ENCODE data around the gene NAT14. TPM values are rescaled to one million over a fixed set of nuclear protein-coding genes. Genes with fewer than 3 reads are reported as not detected.

NAT14 gene
- total RNA-seq, 2 experiments from 2014 or later, result 28.3 to 29.1 TPM

DNA sequence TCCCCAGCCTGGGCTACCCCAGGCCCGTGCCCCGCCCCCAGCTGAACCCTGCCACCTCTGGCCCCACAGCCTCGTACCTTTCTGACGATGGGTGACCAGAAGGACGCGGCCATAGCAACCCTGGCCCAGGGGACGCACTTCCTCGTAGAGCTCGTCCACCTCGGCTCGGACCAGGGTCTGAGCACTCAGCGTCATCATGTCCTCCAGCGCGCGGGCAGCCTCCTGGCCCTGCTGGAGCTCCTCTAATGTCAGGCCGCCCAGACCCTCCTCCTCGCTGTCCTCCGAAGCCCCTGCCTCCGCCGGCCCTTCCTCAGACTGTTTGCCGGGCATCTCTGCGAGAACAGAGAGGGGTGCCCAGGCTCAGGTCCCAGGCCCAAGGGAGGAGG is 51.0 kb downstream of the NAT14 start:
- H3K9me2 ChIP-seq (ENCODE audit: insufficient read depth, low read length), result no peaks in the 10 kb centered on the region
- BruUV-seq (replicated peaks), result no TSS peak
- TF ChIP-seq EZH2phosphoT487 (IDR thresholded peaks at IDR 0.05; ENCODE audit: borderline replicate concordance, low read depth, low read length), result no peak
- TF ChIP-seq, protein P1, sequence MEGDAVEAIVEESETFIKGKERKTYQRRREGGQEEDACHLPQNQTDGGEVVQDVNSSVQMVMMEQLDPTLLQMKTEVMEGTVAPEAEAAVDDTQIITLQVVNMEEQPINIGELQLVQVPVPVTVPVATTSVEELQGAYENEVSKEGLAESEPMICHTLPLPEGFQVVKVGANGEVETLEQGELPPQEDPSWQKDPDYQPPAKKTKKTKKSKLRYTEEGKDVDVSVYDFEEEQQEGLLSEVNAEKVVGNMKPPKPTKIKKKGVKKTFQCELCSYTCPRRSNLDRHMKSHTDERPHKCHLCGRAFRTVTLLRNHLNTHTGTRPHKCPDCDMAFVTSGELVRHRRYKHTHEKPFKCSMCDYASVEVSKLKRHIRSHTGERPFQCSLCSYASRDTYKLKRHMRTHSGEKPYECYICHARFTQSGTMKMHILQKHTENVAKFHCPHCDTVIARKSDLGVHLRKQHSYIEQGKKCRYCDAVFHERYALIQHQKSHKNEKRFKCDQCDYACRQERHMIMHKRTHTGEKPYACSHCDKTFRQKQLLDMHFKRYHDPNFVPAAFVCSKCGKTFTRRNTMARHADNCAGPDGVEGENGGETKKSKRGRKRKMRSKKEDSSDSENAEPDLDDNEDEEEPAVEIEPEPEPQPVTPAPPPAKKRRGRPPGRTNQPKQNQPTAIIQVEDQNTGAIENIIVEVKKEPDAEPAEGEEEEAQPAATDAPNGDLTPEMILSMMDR (conservative IDR thresholded peaks at IDR 0.05; ENCODE audit: low read length), result no peak
- ChIA-PET POLR2A (interaction anchor here (0.6 kb wide), 1 partner anchor 24 kb away, joined by 3 read pairs; no protein-coding TSS in a partner anchor), CTCF (ENCODE audit: unreplicated experiment) (no interaction called here)
- no peaks in the 10 kb centered on the region for H3K9me3 ChIP-seq (ENCODE audit: low read length)
- H3K4me2 ChIP-seq (ENCODE audit: low read length), result no peak overlapping the region
- no peaks in the 10 kb centered on the region for H3K36me3 ChIP-seq (ENCODE audit: insufficient read depth, low read length)
- intact Hi-C loops (cut with micrococcal nuclease; ENCODE audit: unreplicated experiment), result no loop called here
- no peak overlapping the region for H3K27ac ChIP-seq (ENCODE audit: low read depth, low read length, poor library complexity, severe bottlenecking)
- H2AFZ ChIP-seq (ENCODE audit: low read length), result no peak overlapping the region
- H3K4me1 ChIP-seq (ENCODE audit: insufficient read depth, low read length, poor library complexity, severe bottlenecking), result no peaks in the 10 kb centered on the region
- H3K4me3 ChIP-seq (ENCODE audit: low read depth, low read length, poor library complexity, severe bottlenecking), result no peak overlapping the region
- no peaks in the 10 kb centered on the region for H3K79me2 ChIP-seq (ENCODE audit: insufficient read depth, low read depth, low read length)
- H4K20me1 ChIP-seq (ENCODE audit: insufficient read depth, low read length), result no peaks in the 10 kb centered on the region
- no peak for DNase-seq (ENCODE audit: low spot score)

DNA sequence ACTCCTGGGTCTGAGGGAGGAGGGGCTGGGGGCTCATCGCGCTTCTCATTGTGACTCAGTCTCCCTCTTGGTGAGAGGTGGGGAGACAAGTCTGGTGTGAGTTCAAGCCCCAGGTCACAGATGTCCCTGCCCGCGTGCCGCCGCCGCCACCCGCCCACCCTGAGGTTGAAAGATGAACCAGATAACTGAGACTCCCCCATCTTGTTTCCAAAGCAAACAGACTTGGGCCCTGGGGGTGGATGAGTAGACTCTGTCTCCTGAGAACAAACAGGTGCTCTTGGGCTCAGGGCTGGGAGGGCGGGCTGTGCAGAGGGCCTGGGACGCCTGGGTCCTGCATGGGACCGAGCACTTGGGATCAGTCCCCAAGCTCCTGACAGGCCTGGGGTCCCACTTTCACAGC is 51.4 kb downstream of the NAT14 start:
- no peaks in the 10 kb centered on the region for H3K9me2 ChIP-seq (ENCODE audit: insufficient read depth, low read length)
- H3K27ac ChIP-seq (ENCODE audit: low read depth, low read length, poor library complexity, severe bottlenecking), result no peak overlapping the region
- no TSS peak for BruUV-seq (replicated peaks)
- H3K9me3 ChIP-seq (ENCODE audit: low read length), result no peaks in the 10 kb centered on the region
- ChIA-PET CTCF (ENCODE audit: unreplicated experiment) (no interaction called here), POLR2A (interaction anchor here (0.6 kb wide), 1 partner anchor 24 kb away, joined by 3 read pairs; no protein-coding TSS in a partner anchor)
- no peak overlapping the region for H3K4me3 ChIP-seq (ENCODE audit: low read depth, low read length, poor library complexity, severe bottlenecking)
- H3K79me2 ChIP-seq (ENCODE audit: insufficient read depth, low read depth, low read length), result no peaks in the 10 kb centered on the region
- TF ChIP-seq EZH2phosphoT487 (IDR thresholded peaks at IDR 0.05; ENCODE audit: borderline replicate concordance, low read depth, low read length), result no peak
- TF ChIP-seq, protein P1 (conservative IDR thresholded peaks at IDR 0.05; ENCODE audit: low read length), result no peak
- H4K20me1 ChIP-seq (ENCODE audit: insufficient read depth, low read length), result no peaks in the 10 kb centered on the region
- no peak overlapping the region for H2AFZ ChIP-seq (ENCODE audit: low read length)
- H3K4me2 ChIP-seq (ENCODE audit: low read length), result no peak overlapping the region
- no peaks in the 10 kb centered on the region for H3K36me3 ChIP-seq (ENCODE audit: insufficient read depth, low read length)
- DNase-seq (ENCODE audit: low spot score), result no peak
- H3K4me1 ChIP-seq (ENCODE audit: insufficient read depth, low read length, poor library complexity, severe bottlenecking), result no peaks in the 10 kb centered on the region
- intact Hi-C loops (cut with micrococcal nuclease; ENCODE audit: unreplicated experiment), result no loop called here

Other genes starting within 250 kb of the NAT14 start
- 82.0 and 89.6 TPM in 2 replicates for gene PPP6R1, start 226.2 kb upstream of the NAT14 start, total RNA-seq (2014; rRNA removed; shearing (Covaris generic))
- 156 and 161 TPM in 2 replicates for gene PPP6R1, start 226.2 kb upstream of the NAT14 start, total RNA-seq (2022)
- gene HSPBP1, start 205.1 kb upstream of the NAT14 start, total RNA-seq (2014; rRNA removed; shearing (Covaris generic)), result 41.3 and 50.5 TPM in 2 replicates
- gene HSPBP1, start 205.1 kb upstream of the NAT14 start, total RNA-seq (2022), result 31.9 and 38.7 TPM in 2 replicates
- 15.9 and 16.1 TPM in 2 replicates for gene BRSK1, start 201.2 kb upstream of the NAT14 start, total RNA-seq (2014; rRNA removed; shearing (Covaris generic))
- 23.9 and 25.7 TPM in 2 replicates for gene BRSK1, start 201.2 kb upstream of the NAT14 start, total RNA-seq (2022)
- gene TMEM150B, start 159.8 kb upstream of the NAT14 start, total RNA-seq (2014; rRNA removed; shearing (Covaris generic)), result not detected in 2 replicates
- gene TMEM150B, start 159.8 kb upstream of the NAT14 start, total RNA-seq (2022), result not detected in 2 replicates
- gene KMT5C, start 145.3 kb upstream of the NAT14 start, total RNA-seq (2014; rRNA removed; shearing (Covaris generic)), result 21.2 and 22.8 TPM in 2 replicates
- gene KMT5C, start 145.3 kb upstream of the NAT14 start, total RNA-seq (2022), result 36.1 and 43.4 TPM in 2 replicates
- not detected in 2 replicates for gene COX6B2, start 130.5 kb upstream of the NAT14 start, total RNA-seq (2014; rRNA removed; shearing (Covaris generic))
- gene COX6B2, start 130.5 kb upstream of the NAT14 start, total RNA-seq (2022), result not detected in 2 replicates
- not detected in 2 replicates for gene GARIN5B, start 121.9 kb upstream of the NAT14 start, total RNA-seq (2014; rRNA removed; shearing (Covaris generic))
- gene GARIN5B, start 121.9 kb upstream of the NAT14 start, total RNA-seq (2022), result not detected in 2 replicates
- 0.32 TPM in 1 of 2 replicates, not detected in the other for gene IL11, start 114.7 kb upstream of the NAT14 start, total RNA-seq (2014; rRNA removed; shearing (Covaris generic))
- gene IL11, start 114.7 kb upstream of the NAT14 start, total RNA-seq (2022), result 0.46 and 0.55 TPM in 2 replicates
- gene TMEM190, start 108.4 kb upstream of the NAT14 start, total RNA-seq (2014; rRNA removed; shearing (Covaris generic)), result not detected in 2 replicates
- gene TMEM190, start 108.4 kb upstream of the NAT14 start, total RNA-seq (2022), result not detected in 2 replicates
- 2.6 and 2.7 TPM in 2 replicates for gene TMEM238, start 100.9 kb upstream of the NAT14 start, total RNA-seq (2014; rRNA removed; shearing (Covaris generic))
- 6.5 and 7.1 TPM in 2 replicates for gene TMEM238, start 100.9 kb upstream of the NAT14 start, total RNA-seq (2022)
- 847 and 872 TPM in 2 replicates for gene RPL28, start 99.3 kb upstream of the NAT14 start, total RNA-seq (2014; rRNA removed; shearing (Covaris generic))
- 2,656 and 3,234 TPM in 2 replicates for gene RPL28, start 99.3 kb upstream of the NAT14 start, total RNA-seq (2022)
- 682 and 848 TPM in 2 replicates for gene UBE2S, start 77.4 kb upstream of the NAT14 start, total RNA-seq (2014; rRNA removed; shearing (Covaris generic))
- gene UBE2S, start 77.4 kb upstream of the NAT14 start, total RNA-seq (2022), result 285 and 321 TPM in 2 replicates
- gene SHISA7, start 41.9 kb upstream of the NAT14 start, total RNA-seq (2014; rRNA removed; shearing (Covaris generic)), result not detected in 2 replicates
- gene SHISA7, start 41.9 kb upstream of the NAT14 start, total RNA-seq (2022), result not detected in 2 replicates
- gene ISOC2, start 23.5 kb upstream of the NAT14 start, total RNA-seq (2014; rRNA removed; shearing (Covaris generic)), result 89.5 and 115 TPM in 2 replicates
- 37.0 and 37.7 TPM in 2 replicates for gene ISOC2, start 23.5 kb upstream of the NAT14 start, total RNA-seq (2022)
- gene C19orf85, start 20.4 kb upstream of the NAT14 start, total RNA-seq (2014; rRNA removed; shearing (Covaris generic)), result not detected in 2 replicates
- not detected in 2 replicates for gene C19orf85, start 20.4 kb upstream of the NAT14 start, total RNA-seq (2022)
- gene ZNF628, start 8.6 kb upstream of the NAT14 start, total RNA-seq (2014; rRNA removed; shearing (Covaris generic)), result 1.8 and 5.2 TPM in 2 replicates
- 8.6 and 10.6 TPM in 2 replicates for gene ZNF628, start 8.6 kb upstream of the NAT14 start, total RNA-seq (2022)
- gene SSC5D, start 3.2 kb downstream of the NAT14 start, total RNA-seq (2014; rRNA removed; shearing (Covaris generic)), result 0.23 and 0.50 TPM in 2 replicates
- gene SSC5D, start 3.2 kb downstream of the NAT14 start, total RNA-seq (2022), result 1.7 and 2.7 TPM in 2 replicates
- gene SBK2, start 51.9 kb downstream of the NAT14 start, total RNA-seq (2014; rRNA removed; shearing (Covaris generic)), result not detected in 2 replicates
- not detected in 2 replicates for gene SBK2, start 51.9 kb downstream of the NAT14 start, total RNA-seq (2022)
- gene SBK3, start 60.4 kb downstream of the NAT14 start, total RNA-seq (2014; rRNA removed; shearing (Covaris generic)), result not detected in 2 replicates
- gene SBK3, start 60.4 kb downstream of the NAT14 start, total RNA-seq (2022), result 0.34 and 0.68 TPM in 2 replicates
- gene ZNF579, start 95.7 kb downstream of the NAT14 start, total RNA-seq (2014; rRNA removed; shearing (Covaris generic)), result 4.1 and 6.1 TPM in 2 replicates
- 11.1 and 11.6 TPM in 2 replicates for gene ZNF579, start 95.7 kb downstream of the NAT14 start, total RNA-seq (2022)
- 6.0 and 6.8 TPM in 2 replicates for gene FIZ1, start 114.3 kb downstream of the NAT14 start, total RNA-seq (2014; rRNA removed; shearing (Covaris generic))
- gene FIZ1, start 114.3 kb downstream of the NAT14 start, total RNA-seq (2022), result 17.1 and 18.0 TPM in 2 replicates
- gene ZNF524, start 115.1 kb downstream of the NAT14 start, total RNA-seq (2014; rRNA removed; shearing (Covaris generic)), result 14.5 and 21.6 TPM in 2 replicates
- 9.2 and 12.3 TPM in 2 replicates for gene ZNF524, start 115.1 kb downstream of the NAT14 start, total RNA-seq (2022)
- 2.1 and 3.0 TPM in 2 replicates for gene ZNF865, start 120.5 kb downstream of the NAT14 start, total RNA-seq (2014; rRNA removed; shearing (Covaris generic))
- 11.3 and 13.0 TPM in 2 replicates for gene ZNF865, start 120.5 kb downstream of the NAT14 start, total RNA-seq (2022)
- gene ZNF784, start 139.4 kb downstream of the NAT14 start, total RNA-seq (2014; rRNA removed; shearing (Covaris generic)), result 3.4 and 6.6 TPM in 2 replicates
- 4.0 and 5.4 TPM in 2 replicates for gene ZNF784, start 139.4 kb downstream of the NAT14 start, total RNA-seq (2022)
- 17.6 and 24.4 TPM in 2 replicates for gene ZNF580, start 155.8 kb downstream of the NAT14 start, total RNA-seq (2014; rRNA removed; shearing (Covaris generic))
- gene ZNF580, start 155.8 kb downstream of the NAT14 start, total RNA-seq (2022), result 50.0 and 52.1 TPM in 2 replicates
- gene ZNF581, start 158.5 kb downstream of the NAT14 start, total RNA-seq (2014; rRNA removed; shearing (Covaris generic)), result 26.6 and 44.5 TPM in 2 replicates
- 39.7 and 41.8 TPM in 2 replicates for gene ZNF581, start 158.5 kb downstream of the NAT14 start, total RNA-seq (2022)
- gene CCDC106, start 163.0 kb downstream of the NAT14 start, total RNA-seq (2014; rRNA removed; shearing (Covaris generic)), result 29.4 and 30.1 TPM in 2 replicates
- gene CCDC106, start 163.0 kb downstream of the NAT14 start, total RNA-seq (2022), result 29.0 and 30.9 TPM in 2 replicates
- 193 and 211 TPM in 2 replicates for gene U2AF2, start 169.8 kb downstream of the NAT14 start, total RNA-seq (2014; rRNA removed; shearing (Covaris generic))
- 233 and 264 TPM in 2 replicates for gene U2AF2, start 169.8 kb downstream of the NAT14 start, total RNA-seq (2022)
- 40.5 and 46.3 TPM in 2 replicates for gene EPN1, start 190.0 kb downstream of the NAT14 start, total RNA-seq (2014; rRNA removed; shearing (Covaris generic))
- 120 and 121 TPM in 2 replicates for gene EPN1, start 190.0 kb downstream of the NAT14 start, total RNA-seq (2022)

Measured in OCI-LY7 (cell line).